A673 (cell line): Measurements from ENCODE around the gene ORAI3. TPM values are rescaled to one million over a fixed set of nuclear protein-coding genes. Genes with fewer than 3 reads are reported as not detected.

Experiments used
- BruUV-seq: library from RNA; stranded (reverse); fragments of 400-500 nt; replicated peaks from 2 replicates; lab custom pipeline; 2021; lab: Mats Ljungman, UMichigan
- CTCF ChIA-PET: fragments of 300-600 bp; sonication (Branson Sonifier 250); formaldehyde crosslinking; loops from one replicate; lab custom pipeline; 2022; ENCODE audit warnings: antibody characterized with exemption; lab: Charles Lee
- POLR2A ChIA-PET: fragments of 300-600 bp; sonication (Branson Sonifier 250); formaldehyde crosslinking; loops from one replicate; lab custom pipeline; 2022; ENCODE audit warnings: antibody characterized with exemption; ENCODE audit not compliant: low non-redundant PET; lab: Charles Lee
- DNase-seq: peaks from one replicate; pipeline ENCODE4 v3.0.0-alpha.2; 2015; ENCODE audit warnings: low spot score
- H3K27ac ChIP-seq: fragments of 200-600 bp; sonication (generic); 2 replicates; pipeline ENCODE4 v1.5.1; 2016; ENCODE audit warnings: mixed run types, low read depth, mild to moderate bottlenecking, mixed read lengths, antibody characterized with exemption, low read length; ENCODE audit not compliant: poor library complexity, severe bottlenecking
- H3K27me3 ChIP-seq: fragments of 200-600 bp; sonication (generic); replicated peaks from 2 replicates; pipeline ENCODE4 v1.6.1; 2017; ENCODE audit warnings: mixed run types, low read depth, mild to moderate bottlenecking, mixed read lengths, antibody characterized with exemption, low read length; ENCODE audit not compliant: insufficient read depth, poor library complexity
- H3K36me3 ChIP-seq: fragments of 200-600 bp; sonication (generic); 2 replicates; pipeline ENCODE4 v1.6.1; 2016; ENCODE audit warnings: mixed run types, mild to moderate bottlenecking, mixed read lengths, antibody characterized with exemption, low read length; ENCODE audit not compliant: insufficient read depth, poor library complexity, severe bottlenecking
- H3K4me1 ChIP-seq: fragments of 200-600 bp; sonication (generic); 2 replicates; pipeline ENCODE4 v1.6.1; 2017; ENCODE audit warnings: mixed run types, mild to moderate bottlenecking, mixed read lengths, antibody characterized with exemption, low read length; ENCODE audit not compliant: insufficient read depth, poor library complexity, severe bottlenecking
- H3K4me3 ChIP-seq: fragments of 200-600 bp; sonication (generic); 2 replicates; pipeline ENCODE4 v1.5.1; 2016; ENCODE audit warnings: low read depth, mixed run types, mild to moderate bottlenecking, mixed read lengths, low read length; ENCODE audit not compliant: poor library complexity, severe bottlenecking
- H3K9me3 ChIP-seq: fragments of 200-600 bp; sonication (generic); 2 replicates; pipeline ENCODE4 v1.6.1; 2016; ENCODE audit warnings: mixed run types, low read depth, mild to moderate bottlenecking, mixed read lengths, antibody characterized with exemption, low read length; ENCODE audit not compliant: poor library complexity, severe bottlenecking
- EZH2 ChIP-seq: fragments of 200-600 bp; sonication (generic); IDR thresholded peaks from 2 replicates; pipeline ENCODE4 v1.6.1; 2017; ENCODE audit warnings: borderline replicate concordance, low read depth, mild to moderate bottlenecking, mixed read lengths, antibody characterized with exemption, low read length; ENCODE audit not compliant: poor library complexity, severe bottlenecking
- intact Hi-C: fragments of 100-400 bp; cut with micrococcal nuclease; formaldehyde crosslinking; loops from one replicate; pipeline ENCODE4 v1.10.0; 2022; ENCODE audit not compliant: unreplicated experiment
- total RNA-seq: library from RNA; stranded (reverse); gene quantifications from 2 replicates; pipeline ENCODE4 v1.2.3, GENCODE V29; 2021
- TF ChIP-seq, protein P1 (sequence below): fragments of 300-800, 200-600 bp; sonication (generic); conservative IDR thresholded peaks from 2 replicates; pipeline ENCODE4 v1.5.1; 2017; ENCODE audit warnings: low read depth, mild to moderate bottlenecking, antibody characterized with exemption, low read length, moderate library complexity, mixed read lengths

Gene ORAI3
- total RNA-seq, 1 experiment from 2014 or later = 2.1 TPM

DNA sequence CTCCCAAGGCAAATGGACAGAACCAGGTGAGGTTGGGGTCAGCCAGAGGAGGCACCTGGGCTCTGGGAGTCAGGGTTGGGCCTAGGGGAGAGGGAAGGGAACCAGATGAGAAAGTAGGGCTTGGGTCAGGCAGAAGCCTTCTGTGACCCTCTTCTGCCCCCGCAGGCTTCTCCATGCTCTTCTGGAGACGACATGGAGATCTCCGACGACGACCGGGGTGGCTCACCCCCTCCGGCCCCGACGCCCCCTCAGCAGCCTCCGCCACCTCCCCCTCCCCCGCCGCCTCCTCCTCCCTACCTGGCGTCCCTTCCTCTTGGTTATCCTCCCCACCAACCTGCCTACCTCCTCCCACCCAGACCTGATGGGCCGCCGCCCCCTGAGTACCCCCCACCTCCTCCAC is 16.6 kb downstream of the ORAI3 start:
- CTCF ChIA-PET = no interaction called here
- no peaks in the 10 kb centered on the region for H3K9me3 ChIP-seq
- intact Hi-C loops = no loop called here
- DNase-seq = no peak
- no peaks in the 10 kb centered on the region for H3K27me3 ChIP-seq
- no peak overlapping the region for H3K27ac ChIP-seq
- H3K4me3 ChIP-seq = no peak overlapping the region
- POLR2A ChIA-PET = no interaction called here
- TF ChIP-seq EZH2 = no peak
- TF ChIP-seq, protein P1, sequence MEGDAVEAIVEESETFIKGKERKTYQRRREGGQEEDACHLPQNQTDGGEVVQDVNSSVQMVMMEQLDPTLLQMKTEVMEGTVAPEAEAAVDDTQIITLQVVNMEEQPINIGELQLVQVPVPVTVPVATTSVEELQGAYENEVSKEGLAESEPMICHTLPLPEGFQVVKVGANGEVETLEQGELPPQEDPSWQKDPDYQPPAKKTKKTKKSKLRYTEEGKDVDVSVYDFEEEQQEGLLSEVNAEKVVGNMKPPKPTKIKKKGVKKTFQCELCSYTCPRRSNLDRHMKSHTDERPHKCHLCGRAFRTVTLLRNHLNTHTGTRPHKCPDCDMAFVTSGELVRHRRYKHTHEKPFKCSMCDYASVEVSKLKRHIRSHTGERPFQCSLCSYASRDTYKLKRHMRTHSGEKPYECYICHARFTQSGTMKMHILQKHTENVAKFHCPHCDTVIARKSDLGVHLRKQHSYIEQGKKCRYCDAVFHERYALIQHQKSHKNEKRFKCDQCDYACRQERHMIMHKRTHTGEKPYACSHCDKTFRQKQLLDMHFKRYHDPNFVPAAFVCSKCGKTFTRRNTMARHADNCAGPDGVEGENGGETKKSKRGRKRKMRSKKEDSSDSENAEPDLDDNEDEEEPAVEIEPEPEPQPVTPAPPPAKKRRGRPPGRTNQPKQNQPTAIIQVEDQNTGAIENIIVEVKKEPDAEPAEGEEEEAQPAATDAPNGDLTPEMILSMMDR = no peak
- H3K36me3 ChIP-seq = peaks cover 78% of the 10 kb centered on the region
- BruUV-seq = no TSS peak
- no peaks in the 10 kb centered on the region for H3K4me1 ChIP-seq

DNA sequence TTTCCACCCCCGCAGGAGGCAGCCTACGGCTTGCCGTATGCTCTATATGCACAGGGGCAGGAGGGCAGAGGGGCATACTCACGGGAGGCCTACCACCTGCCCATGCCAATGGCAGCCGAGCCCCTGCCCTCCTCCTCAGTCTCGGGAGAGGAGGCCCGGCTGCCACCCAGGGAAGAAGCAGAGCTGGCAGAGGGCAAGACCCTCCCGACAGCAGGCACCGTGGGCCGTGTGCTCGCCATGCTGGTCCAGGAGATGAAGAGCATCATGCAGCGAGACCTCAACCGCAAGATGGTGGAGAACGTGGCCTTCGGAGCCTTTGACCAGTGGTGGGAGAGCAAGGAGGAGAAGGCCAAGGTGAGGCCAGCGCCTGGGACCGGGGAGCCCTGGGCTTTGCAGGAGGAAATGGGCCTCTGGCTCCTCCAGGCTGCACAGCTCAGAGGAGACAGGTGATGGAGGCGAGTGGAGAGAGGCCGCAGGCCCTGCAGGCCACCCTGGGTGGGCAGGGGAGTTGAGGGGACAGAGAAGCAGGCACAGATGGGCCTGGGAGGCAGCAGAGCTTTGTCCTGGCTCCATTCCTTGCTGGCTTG is 17.3 kb downstream of the ORAI3 start:
- TF ChIP-seq, protein P1 = no peak
- no peak for TF ChIP-seq EZH2
- DNase-seq = no peak
- ChIA-PET POLR2A (no interaction called here), CTCF (no interaction called here)
- intact Hi-C loops = no loop called here
- H3K4me3 ChIP-seq = no peak overlapping the region
- no peaks in the 10 kb centered on the region for H3K9me3 ChIP-seq
- H3K27me3 ChIP-seq = no peaks in the 10 kb centered on the region
- peaks cover 78% of the 10 kb centered on the region for H3K36me3 ChIP-seq
- no peak overlapping the region for H3K27ac ChIP-seq
- no TSS peak for BruUV-seq
- H3K4me1 ChIP-seq = no peaks in the 10 kb centered on the region

DNA sequence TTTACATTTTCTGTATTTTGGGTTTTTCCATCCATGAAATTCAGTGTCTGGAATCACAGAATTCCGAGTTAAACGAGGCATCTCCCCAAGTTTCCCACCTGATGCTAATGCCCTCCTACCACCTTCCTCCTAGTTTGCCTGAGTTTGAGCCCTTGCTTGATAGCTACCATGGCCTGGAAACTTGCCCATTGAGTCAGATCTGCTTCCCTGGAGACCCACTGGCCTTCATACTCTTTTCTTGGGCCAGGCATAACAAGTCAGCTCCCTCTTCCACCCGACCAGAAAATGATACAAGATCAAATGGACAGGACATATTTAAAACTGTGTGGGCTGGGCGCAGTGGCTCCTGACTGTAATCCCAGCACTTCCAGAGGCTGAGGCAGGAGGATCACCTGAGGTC is 18.9 kb downstream of the ORAI3 start:
- Histone ChIP-seq H3K27me3 (no peaks in the 10 kb centered on the region), H3K4me3 (no peak overlapping the region), H3K9me3 (no peaks in the 10 kb centered on the region), H3K27ac (no peak overlapping the region), H3K36me3 (peaks cover 78% of the 10 kb centered on the region), H3K4me1 (no peaks in the 10 kb centered on the region)
- no peak for TF ChIP-seq EZH2
- TF ChIP-seq, protein P1 = no peak
- ChIA-PET CTCF (no interaction called here), POLR2A (no interaction called here)
- DNase-seq = no peak
- no TSS peak for BruUV-seq
- intact Hi-C loops = no loop called here
